PC-3 (cell line): ENCODE data around the gene RRH. TPM values are rescaled to one million over a fixed set of nuclear protein-coding genes. Genes with fewer than 3 reads are reported as not detected.

Experiments used
- ATAC-seq: fragments of 200-7000 bp; cut with Tn5 transposase; 2 replicates; pipeline ENCODE4 v1.9.1; 2020; ENCODE audit warnings: mild to moderate bottlenecking, moderate library complexity
- BruUV-seq: library from RNA; stranded (reverse); fragments of 400-500 nt; replicated peaks from 2 replicates; lab custom pipeline; 2021; lab: Mats Ljungman, UMichigan
- CTCF ChIA-PET: fragments of 300-600 bp; sonication (Branson Sonifier 250); formaldehyde crosslinking; loops from one replicate; lab custom pipeline; 2022; ENCODE audit warnings: antibody characterized with exemption; lab: Charles Lee
- POLR2A ChIA-PET: fragments of 300-600 bp; sonication (Branson Sonifier 250); formaldehyde crosslinking; loops from one replicate; lab custom pipeline; 2022; ENCODE audit warnings: antibody characterized with exemption; ENCODE audit not compliant: unreplicated experiment; lab: Charles Lee
- DNase-seq: peaks from one replicate; pipeline ENCODE4 v3.0.0-alpha.2; 2015
- H2AFZ ChIP-seq: fragments of 300-600 bp; sonication (generic); 2 replicates; pipeline ENCODE4 v1.6.0; 2016; ENCODE audit warnings: antibody characterized with exemption, low read length
- H3F3A ChIP-seq: fragments of 300-600 bp; sonication (generic); one replicate; pipeline ENCODE4 v1.6.0; 2017; ENCODE audit warnings: antibody characterized with exemption, low read length, control low read depth, mild to moderate bottlenecking; ENCODE audit not compliant: unreplicated experiment
- H3K27ac ChIP-seq: fragments of 300-600 bp; sonication (generic); 2 replicates; pipeline ENCODE4 v1.5.1; 2016; ENCODE audit warnings: mild to moderate bottlenecking, low read length
- H3K27me3 ChIP-seq: fragments of 300-600 bp; sonication (generic); 2 replicates; pipeline ENCODE4 v1.6.1; 2016; ENCODE audit warnings: low read length, mixed read lengths
- H3K36me3 ChIP-seq: fragments of 300-600 bp; sonication (generic); 2 replicates; pipeline ENCODE4 v1.6.1; 2016; ENCODE audit warnings: low read depth, mixed run types, low read length, mixed read lengths
- H3K4me1 ChIP-seq: fragments of 300-600 bp; sonication (generic); 2 replicates; pipeline ENCODE4 v1.5.1; 2016; ENCODE audit warnings: low read length; ENCODE audit not compliant: insufficient read depth
- H3K4me2 ChIP-seq: fragments of 300-600 bp; sonication (generic); 2 replicates; pipeline ENCODE4 v1.6.0; 2016; ENCODE audit warnings: low read length
- H3K4me3 ChIP-seq: fragments of 300-600 bp; sonication (generic); 2 replicates; pipeline ENCODE4 v1.5.1; 2016; ENCODE audit warnings: mild to moderate bottlenecking, low read length, mixed read lengths
- H3K79me2 ChIP-seq: fragments of 300-600 bp; sonication (generic); 2 replicates; pipeline ENCODE4 v1.6.1; 2017; ENCODE audit warnings: low read length, mixed read lengths
- H3K9ac ChIP-seq: fragments of 300-600 bp; sonication (generic); 2 replicates; pipeline ENCODE4 v1.6.0; 2016; ENCODE audit warnings: mild to moderate bottlenecking, low read length
- H3K9me2 ChIP-seq: fragments of 300-600 bp; sonication (generic); replicated peaks from 2 replicates; pipeline ENCODE4 v1.6.1; 2016; ENCODE audit warnings: mixed run types, low read length, mixed read lengths
- H3K9me3 ChIP-seq: fragments of 300-600 bp; sonication (generic); 2 replicates; pipeline ENCODE4 v1.6.1; 2016; ENCODE audit warnings: low read length, mixed read lengths
- H4K20me1 ChIP-seq: fragments of 300-600 bp; sonication (generic); 2 replicates; pipeline ENCODE4 v1.6.1; 2016; ENCODE audit warnings: low read length, mixed read lengths
- EZH2 ChIP-seq: fragments of 300-600 bp; sonication (generic); IDR thresholded peaks from one replicate; pipeline ENCODE4 v1.6.1; 2017; ENCODE audit warnings: antibody characterized with exemption, mild to moderate bottlenecking, low read length; ENCODE audit not compliant: unreplicated experiment
- EZH2phosphoT487 ChIP-seq: fragments of 300-600 bp; sonication (generic); IDR thresholded peaks from 2 replicates; pipeline ENCODE4 v1.6.1; 2018; ENCODE audit warnings: mild to moderate bottlenecking, antibody characterized with exemption, low read length, borderline replicate concordance
- intact Hi-C: fragments of 100-400 bp; cut with micrococcal nuclease; formaldehyde crosslinking; loops from 2 replicates; pipeline ENCODE4 v1.9.0; 2023
- total RNA-seq: library from RNA; depleted of rRNA; stranded (reverse); fragments of >200 nt; gene quantifications from 2 replicates; pipeline ENCODE4 v1.2.3, GENCODE V29; 2014
- TF ChIP-seq, protein P1 (sequence below): fragments of 300-600 bp; sonication (generic); conservative IDR thresholded peaks from 2 replicates; pipeline ENCODE4 v1.5.1; 2017; ENCODE audit warnings: antibody characterized with exemption, low read depth, mild to moderate bottlenecking, low read length

RRH gene
- total RNA-seq, 1 experiment from 2014 or later: 0.18 TPM

DNA sequence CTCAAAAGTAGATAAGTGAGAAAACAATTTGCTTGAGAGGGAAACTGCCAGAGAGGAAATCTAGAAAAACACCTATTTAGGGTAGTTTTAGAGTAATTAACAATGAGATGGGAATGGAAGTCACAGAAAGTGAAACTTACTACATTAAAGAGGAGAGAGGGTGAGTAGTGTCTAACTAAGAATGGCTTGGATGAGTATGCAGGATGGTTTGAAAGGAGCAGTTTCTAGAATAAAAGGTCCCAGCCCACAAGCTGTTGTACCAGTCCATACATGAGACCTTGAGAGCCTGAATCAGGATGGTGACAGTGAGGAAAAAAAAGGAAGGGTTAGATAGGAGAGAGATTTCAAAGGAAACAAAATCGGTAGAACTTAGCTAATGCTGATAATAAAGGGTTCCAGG, 10.9 kb upstream of the RRH start:
- no peaks in the 10 kb centered on the region for H3K27me3 ChIP-seq
- DNase-seq (no peak), ATAC-seq (no peak)
- H3K9ac ChIP-seq: peak overlapping the region; percentile 99; the same call in 1 of the 2 replicates
- POLR2A ChIA-PET: no interaction called here
- peaks cover 52% of the 10 kb centered on the region for H3K79me2 ChIP-seq
- no peaks in the 10 kb centered on the region for H3K9me3 ChIP-seq
- H3K36me3 ChIP-seq: peaks cover 23% of the 10 kb centered on the region; the same call in 1 of the 2 replicates
- H3K4me3 ChIP-seq: peak overlapping the region; percentile 98
- H3K27ac ChIP-seq: no peak overlapping the region
- peak overlapping the region; percentile 92 for H3K4me2 ChIP-seq
- intact Hi-C loops: loop anchor here (5.0 kb wide), 1 partner anchor 385 kb away; the partner anchor contains the start of gene SEC24B
- no peaks in the 10 kb centered on the region for H4K20me1 ChIP-seq
- TF ChIP-seq, protein P1, sequence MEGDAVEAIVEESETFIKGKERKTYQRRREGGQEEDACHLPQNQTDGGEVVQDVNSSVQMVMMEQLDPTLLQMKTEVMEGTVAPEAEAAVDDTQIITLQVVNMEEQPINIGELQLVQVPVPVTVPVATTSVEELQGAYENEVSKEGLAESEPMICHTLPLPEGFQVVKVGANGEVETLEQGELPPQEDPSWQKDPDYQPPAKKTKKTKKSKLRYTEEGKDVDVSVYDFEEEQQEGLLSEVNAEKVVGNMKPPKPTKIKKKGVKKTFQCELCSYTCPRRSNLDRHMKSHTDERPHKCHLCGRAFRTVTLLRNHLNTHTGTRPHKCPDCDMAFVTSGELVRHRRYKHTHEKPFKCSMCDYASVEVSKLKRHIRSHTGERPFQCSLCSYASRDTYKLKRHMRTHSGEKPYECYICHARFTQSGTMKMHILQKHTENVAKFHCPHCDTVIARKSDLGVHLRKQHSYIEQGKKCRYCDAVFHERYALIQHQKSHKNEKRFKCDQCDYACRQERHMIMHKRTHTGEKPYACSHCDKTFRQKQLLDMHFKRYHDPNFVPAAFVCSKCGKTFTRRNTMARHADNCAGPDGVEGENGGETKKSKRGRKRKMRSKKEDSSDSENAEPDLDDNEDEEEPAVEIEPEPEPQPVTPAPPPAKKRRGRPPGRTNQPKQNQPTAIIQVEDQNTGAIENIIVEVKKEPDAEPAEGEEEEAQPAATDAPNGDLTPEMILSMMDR: no peak
- TF ChIP-seq EZH2 (no peak), EZH2phosphoT487 (no peak)
- no peaks in the 10 kb centered on the region for H3K9me2 ChIP-seq
- H3K4me1 ChIP-seq: peaks cover 8% of the 10 kb centered on the region; the same call in 1 of the 2 replicates
- H3F3A ChIP-seq: no peaks in the 10 kb centered on the region
- CTCF ChIA-PET: no interaction called here
- no peak overlapping the region for H2AFZ ChIP-seq
- no TSS peak for BruUV-seq

DNA sequence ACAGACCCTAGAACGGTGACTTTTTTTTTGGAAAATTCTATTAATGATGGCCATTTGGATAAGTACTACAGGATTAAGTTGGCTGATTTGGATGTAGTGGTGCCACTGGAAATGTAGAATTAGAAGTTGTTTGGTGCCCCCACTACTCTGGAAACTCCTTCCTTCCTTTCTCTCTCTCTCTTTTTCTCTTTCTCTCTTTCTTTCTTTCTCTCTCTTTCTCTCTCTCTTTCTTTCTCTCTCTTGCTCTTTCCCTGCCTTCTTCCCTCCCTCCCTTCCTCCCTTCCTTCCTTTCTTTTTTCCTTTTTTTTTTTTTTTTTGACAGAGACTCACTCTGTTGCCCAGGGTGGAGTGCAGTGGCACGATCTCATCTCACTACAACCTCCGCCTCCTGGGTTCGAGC, 9.5 kb upstream of the RRH start:
- Histone ChIP-seq H3K27ac (no peak overlapping the region), H3K27me3 (no peaks in the 10 kb centered on the region), H3K4me2 (no peak overlapping the region), H3K4me1 (peaks cover 8% of the 10 kb centered on the region; the same call in 1 of the 2 replicates), H3K4me3 (no peak overlapping the region), H2AFZ (no peak overlapping the region), H3K36me3 (peaks cover 26% of the 10 kb centered on the region; the same call in 1 of the 2 replicates), H3K9ac (no peak overlapping the region), H4K20me1 (no peaks in the 10 kb centered on the region), H3K79me2 (peaks cover 52% of the 10 kb centered on the region), H3K9me2 (no peaks in the 10 kb centered on the region), H3F3A (no peaks in the 10 kb centered on the region), H3K9me3 (no peaks in the 10 kb centered on the region)
- TF ChIP-seq, protein P1: no peak
- TF ChIP-seq EZH2phosphoT487 (no peak), EZH2 (no peak)
- no peak for DNase-seq
- BruUV-seq: no TSS peak
- intact Hi-C loops: loop anchor here (5.0 kb wide), 1 partner anchor 386 kb away; the partner anchor contains the start of gene SEC24B
- ChIA-PET POLR2A (no interaction called here), CTCF (no interaction called here)
- no peak for ATAC-seq

DNA sequence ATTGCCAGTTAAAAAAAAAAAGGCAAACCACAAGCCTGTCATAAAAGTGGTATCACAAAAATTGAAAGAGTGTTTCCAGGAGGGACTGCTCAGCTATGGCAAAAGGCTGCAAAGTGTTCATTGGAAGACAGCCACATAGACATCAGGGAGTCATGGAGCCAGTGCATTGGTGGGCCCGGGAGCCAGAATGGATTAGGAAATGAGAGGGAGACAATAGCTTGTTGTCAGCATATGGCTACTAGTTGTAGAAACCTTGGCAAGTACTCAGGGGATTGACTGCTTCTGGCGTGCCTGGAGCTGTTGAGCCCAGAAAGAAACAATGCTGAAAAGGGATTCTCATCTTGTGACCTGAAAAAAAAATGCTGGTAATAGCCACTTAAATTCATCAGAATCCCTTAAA, 7.2 kb upstream of the RRH start:
- no peak overlapping the region for H3K4me3 ChIP-seq
- TF ChIP-seq EZH2phosphoT487 (no peak), EZH2 (no peak)
- TF ChIP-seq, protein P1: no peak
- H3K9me2 ChIP-seq: no peaks in the 10 kb centered on the region
- no peaks in the 10 kb centered on the region for H3K9me3 ChIP-seq
- peaks cover 39% of the 10 kb centered on the region for H3K36me3 ChIP-seq
- DNase-seq (no peak), ATAC-seq (no peak)
- no TSS peak for BruUV-seq
- peaks cover 51% of the 10 kb centered on the region for H3K79me2 ChIP-seq
- H3K27me3 ChIP-seq: no peaks in the 10 kb centered on the region
- no peak overlapping the region for H2AFZ ChIP-seq
- H3K4me1 ChIP-seq: peaks cover 8% of the 10 kb centered on the region; the same call in 1 of the 2 replicates
- no peaks in the 10 kb centered on the region for H4K20me1 ChIP-seq
- intact Hi-C loops: loop anchor here (5.0 kb wide), 1 partner anchor 118 kb away; the partner anchor contains the start of gene CASP6
- POLR2A ChIA-PET: interaction anchor here (0.6 kb wide), 1 partner anchor 32 kb away, joined by 4 read pairs; no protein-coding TSS in a partner anchor
- no peak overlapping the region for H3K9ac ChIP-seq
- no peak overlapping the region for H3K27ac ChIP-seq
- CTCF ChIA-PET: no interaction called here
- no peak overlapping the region for H3K4me2 ChIP-seq
- H3F3A ChIP-seq: peaks cover 3% of the 10 kb centered on the region
